Measurements from ENCODE around the gene DNAJC21. TPM values are rescaled to one million over a fixed set of nuclear protein-coding genes. Genes with fewer than 3 reads are reported as not detected.

Gene DNAJC21
- total RNA-seq, 1 donor from 2014 or later = 66.4 TPM

- no peaks in the 10 kb centered on the region for H3K4me1 Mint-ChIP-seq (ENCODE audit: low read depth, unreplicated experiment)
- Histone ChIP-seq H3K36me3 (ENCODE audit: insufficient read depth, low read length) (no peaks in the 10 kb centered on the region), H3K4me1 (ENCODE audit: insufficient read depth, low read length) (no peaks in the 10 kb centered on the region), H3K79me2 (ENCODE audit: insufficient read depth, low read length) (no peaks in the 10 kb centered on the region), H3K4me2 (ENCODE audit: low read length) (no peak overlapping the region), H4K20me1 (ENCODE audit: insufficient read depth, low read length) (no peaks in the 10 kb centered on the region), H3K9me3 (ENCODE audit: insufficient read depth, low read depth, low read length) (no peaks in the 10 kb centered on the region), H3K9ac (ENCODE audit: low read length) (no peak overlapping the region), H2AFZ (ENCODE audit: low read depth, low read length) (no peak overlapping the region), H3K27me3 (ENCODE audit: insufficient read depth, low read length) (peaks cover 15% of the 10 kb centered on the region), H3K4me3 (ENCODE audit: insufficient read depth, low read depth, low read length) (no peak overlapping the region), H3K27ac (ENCODE audit: low read depth, low read length) (no peak overlapping the region)
- no peaks in the 10 kb centered on the region for H3K36me3 Mint-ChIP-seq (ENCODE audit: low read depth, unreplicated experiment)
- H3K4me3 Mint-ChIP-seq (ENCODE audit: unreplicated experiment) = no peak overlapping the region
- no peak overlapping the region for H3K27ac Mint-ChIP-seq (ENCODE audit: unreplicated experiment)
- no peak for DNase-seq (ENCODE audit: low read depth)
- FAIRE-seq = no peak
- peaks cover 16% of the 10 kb centered on the region for H3K27me3 Mint-ChIP-seq (ENCODE audit: low read depth, unreplicated experiment)
- TF ChIP-seq CTCF (IDR thresholded peaks at IDR 0.05; ENCODE audit: insufficient read depth, low read depth, low read length) (no peak), EZH2 (IDR thresholded peaks at IDR 0.05; ENCODE audit: insufficient read depth, low read length) (no peak)
- peaks cover 3% of the 10 kb centered on the region for H3K9me3 Mint-ChIP-seq (ENCODE audit: unreplicated experiment)
Measured at GRCh38 chr5:35004771-35005170, 75.4 kb downstream of the DNAJC21 start.

Other genes starting within 250 kb of the DNAJC21 start
- gene TTC23L, start 90.4 kb upstream of the DNAJC21 start, total RNA-seq = 0.16 and 1.2 TPM in 2 replicates
- 19.7 and 20.2 TPM in 2 replicates for gene RAD1, start 14.1 kb upstream of the DNAJC21 start, total RNA-seq
- 27.3 and 28.6 TPM in 2 replicates for gene BRIX1, start 13.8 kb upstream of the DNAJC21 start, total RNA-seq
- gene AGXT2, start 118.4 kb downstream of the DNAJC21 start, total RNA-seq = not detected in 2 replicates